HG03460 (cell line): ENCODE results near the gene SRCIN1.

Experiments used
- ATAC-seq: cut with Tn5 transposase; IDR thresholded peaks from one replicate; pipeline ENCODE4 v1.9.1; 2021; ENCODE audit not compliant: unreplicated experiment

SRCIN1 gene

DNA sequence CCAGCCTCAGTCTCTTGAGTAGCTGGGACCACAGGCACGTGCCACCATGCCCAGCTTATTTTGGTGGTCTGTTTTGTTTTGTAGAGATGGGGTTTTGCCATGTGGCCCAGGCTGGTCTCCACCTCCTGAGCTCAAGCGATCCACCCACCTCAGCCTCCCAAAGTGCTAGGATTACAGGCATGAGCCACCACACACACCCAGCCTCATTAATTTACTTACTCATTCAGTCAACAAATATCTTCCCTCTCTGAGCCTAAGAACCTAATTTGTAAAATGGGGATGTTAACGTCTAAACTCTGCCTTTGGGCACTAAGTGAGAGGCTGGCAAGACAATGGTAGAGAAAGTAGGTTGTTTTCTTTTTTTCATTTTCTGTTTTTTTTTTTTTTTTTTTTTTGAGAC lies 22.6 kb downstream of the SRCIN1 start:
- no peak for ATAC-seq

DNA sequence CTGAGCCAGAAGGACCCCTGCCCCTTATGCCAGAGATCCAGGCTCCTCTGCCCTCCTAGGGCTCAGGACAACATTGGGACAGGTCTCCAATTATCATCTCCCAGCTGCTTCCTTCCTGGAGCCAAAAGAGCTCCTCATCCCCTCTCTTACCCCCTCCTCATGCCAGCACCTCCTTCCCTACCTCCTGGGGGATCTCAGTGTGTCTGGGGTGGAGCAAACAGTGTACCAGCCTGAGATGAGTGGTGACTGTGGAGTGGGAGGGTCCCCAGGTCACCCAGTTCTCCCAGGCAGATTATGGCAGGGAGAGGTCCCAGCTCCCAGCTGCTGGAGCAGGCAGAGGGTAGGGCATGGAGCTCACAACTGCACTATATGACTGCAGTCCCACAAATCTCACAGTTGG lies 23.7 kb downstream of the SRCIN1 start:
- no peak for ATAC-seq

DNA sequence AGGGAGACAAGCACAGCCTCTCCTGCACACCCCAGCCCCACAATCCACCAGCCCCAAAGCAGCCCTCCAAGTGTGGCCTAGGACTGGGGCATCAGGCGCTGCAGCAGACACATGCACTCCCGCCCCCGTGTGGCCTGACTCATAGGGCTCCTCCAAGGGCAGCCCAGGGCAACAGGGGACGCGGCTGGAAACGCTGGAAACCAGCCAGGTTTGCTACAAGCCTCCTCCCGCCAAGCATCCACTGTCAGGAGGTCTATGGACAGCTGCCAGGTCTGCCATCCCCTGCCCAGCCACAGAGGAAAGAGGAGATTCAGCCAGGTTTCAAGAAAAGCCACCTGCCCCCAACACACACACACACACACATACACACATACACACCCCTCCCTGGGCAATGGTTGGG lies 25.8 kb downstream of the SRCIN1 start:
- ATAC-seq = no peak

DNA sequence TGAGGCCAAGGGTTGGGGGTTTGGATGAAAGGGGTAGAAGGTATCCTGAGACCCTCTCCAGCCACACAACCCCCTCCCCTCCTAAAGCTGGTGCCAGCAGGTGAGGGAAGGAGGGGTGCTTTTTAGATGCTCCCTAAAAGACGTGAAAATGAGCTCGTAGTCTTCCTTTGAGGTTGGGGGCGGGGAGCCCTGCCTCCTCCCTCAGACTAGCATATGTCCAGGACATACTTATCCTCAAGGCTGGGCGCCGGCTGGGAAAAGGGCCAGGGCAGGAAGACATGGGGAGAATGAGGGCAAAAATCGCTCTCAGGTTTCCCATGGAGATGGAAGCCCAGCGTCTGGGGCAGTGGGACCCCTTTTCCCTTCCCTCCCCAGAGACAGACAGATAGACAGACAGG lies 26.7 kb downstream of the SRCIN1 start:
- ATAC-seq = no peak

DNA sequence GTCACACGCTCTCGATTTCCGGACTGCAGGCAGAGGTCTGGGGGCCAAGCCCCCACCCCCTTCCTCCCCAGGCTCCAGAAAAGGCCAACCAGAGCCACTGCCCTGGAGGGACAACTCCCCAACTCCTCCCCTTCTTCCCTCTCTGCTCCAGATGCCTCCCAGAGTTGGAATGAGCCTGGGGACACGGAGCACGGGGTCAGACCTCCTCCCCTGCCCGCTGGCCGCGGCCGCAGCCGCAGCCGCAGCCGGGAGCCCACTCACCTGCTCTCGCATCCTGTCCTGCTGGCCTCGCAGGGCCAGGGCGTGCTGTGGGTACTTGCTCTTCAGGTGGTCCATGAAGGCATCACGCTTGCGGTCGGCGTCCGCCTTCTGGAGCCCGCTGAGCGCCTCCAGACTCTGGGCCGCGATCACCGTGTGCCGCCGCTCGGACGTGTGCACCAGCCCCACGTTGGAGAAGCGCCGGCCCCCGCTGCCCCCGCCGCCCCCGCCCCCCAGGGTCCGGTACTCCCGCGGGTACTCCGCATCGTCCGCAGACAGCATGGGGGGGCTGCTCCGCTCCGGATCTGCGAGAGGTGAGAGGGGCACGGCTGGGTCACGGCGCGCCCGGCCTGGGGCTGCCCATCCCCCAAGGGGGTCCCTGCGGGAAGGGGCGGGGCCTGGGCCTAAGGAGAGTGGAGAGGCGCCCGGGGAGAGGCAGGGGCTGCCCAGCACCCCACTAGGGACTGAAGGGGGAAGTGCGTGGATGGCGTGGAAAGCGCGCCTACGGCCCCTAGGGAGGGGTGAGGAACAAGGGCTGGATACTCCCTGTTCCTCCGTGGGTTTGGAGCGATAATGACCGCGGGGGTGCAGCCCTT lies 27.3 kb downstream of the SRCIN1 start:
- ATAC-seq = no peak

DNA sequence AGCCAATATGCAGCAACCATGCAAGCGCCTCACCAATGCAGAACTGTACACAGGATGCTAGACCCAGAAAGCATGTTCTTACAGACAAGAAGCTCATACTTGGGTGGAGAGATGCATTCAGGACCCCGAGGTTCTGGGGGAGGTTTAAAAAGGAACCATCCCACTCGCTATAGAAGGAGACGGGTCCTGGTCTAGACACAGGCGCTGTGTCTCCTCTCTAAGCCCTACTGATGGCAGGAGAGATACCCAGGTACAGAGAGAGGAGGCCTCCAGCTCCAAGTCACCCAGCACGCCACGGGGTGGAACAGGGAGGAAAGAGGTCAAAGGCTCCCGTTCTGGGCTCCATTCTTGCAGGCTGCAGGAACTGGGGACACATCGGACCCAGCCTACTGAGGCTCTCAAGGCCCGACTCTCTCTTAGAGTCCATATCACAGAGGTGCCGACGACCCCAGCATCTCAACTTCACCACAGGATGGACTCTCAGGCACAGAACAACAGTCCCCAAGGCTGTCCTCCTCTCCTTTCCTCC lies 28.0 kb downstream of the SRCIN1 start:
- ATAC-seq = no peak

DNA sequence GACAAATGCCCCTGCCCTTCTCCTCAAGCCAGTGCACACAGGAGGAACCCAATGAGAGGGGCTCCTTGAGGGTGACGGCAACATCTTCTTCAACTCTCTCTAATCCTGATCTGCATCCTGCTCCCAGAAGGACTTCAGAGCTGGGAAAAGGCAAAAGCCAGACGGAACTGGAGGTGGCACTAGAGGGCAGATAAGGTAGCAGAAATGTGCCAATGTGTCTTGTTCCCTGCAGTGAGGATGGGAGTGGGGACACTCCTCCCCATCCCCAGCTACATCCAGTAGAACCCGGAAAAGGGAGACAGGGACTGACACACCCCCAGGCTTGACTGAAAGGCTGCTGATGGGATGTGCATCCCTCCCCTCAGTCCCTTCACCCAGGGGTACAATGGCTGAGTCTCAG lies 28.5 kb downstream of the SRCIN1 start:
- no peak for ATAC-seq

DNA sequence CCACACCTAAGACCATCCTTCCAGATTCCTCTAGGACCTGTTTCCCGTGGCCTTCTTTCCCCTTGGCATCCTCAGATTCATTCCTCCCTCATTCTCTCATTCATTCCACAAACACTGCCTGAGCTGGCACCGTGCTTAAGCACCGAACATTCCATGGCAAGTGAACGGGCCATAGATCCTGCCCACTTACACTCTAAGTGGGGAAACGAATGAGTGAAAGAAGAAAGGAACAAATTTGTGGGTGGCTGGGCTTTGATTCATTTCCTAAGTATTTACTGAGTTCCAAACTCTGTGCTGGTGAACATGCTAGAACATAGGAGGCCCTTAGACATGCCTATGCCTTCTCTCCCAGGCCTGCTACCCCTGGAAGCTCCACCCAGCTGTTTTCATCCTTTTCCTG lies 30.0 kb downstream of the SRCIN1 start:
- ATAC-seq = no peak

DNA sequence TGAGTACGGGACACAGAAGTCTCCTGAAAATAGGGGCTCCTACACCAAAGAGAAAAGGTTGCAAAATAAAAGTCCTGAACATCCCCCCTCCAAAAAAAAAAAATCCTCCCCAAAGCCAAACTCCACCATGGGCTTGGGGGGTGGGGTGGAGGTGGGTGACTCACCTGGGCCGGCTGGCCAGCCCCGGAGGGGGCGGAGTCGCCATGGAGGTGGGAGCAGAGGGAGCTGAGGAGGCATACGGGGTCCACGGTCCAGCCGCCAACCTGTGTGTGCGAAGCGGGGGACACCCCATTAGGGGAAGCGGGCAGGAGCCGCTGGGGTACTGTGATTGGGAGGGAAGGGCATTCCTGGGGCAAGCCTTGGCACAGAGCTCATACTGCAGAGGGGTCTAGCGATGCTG lies 31.0 kb downstream of the SRCIN1 start:
- ATAC-seq = no peak

DNA sequence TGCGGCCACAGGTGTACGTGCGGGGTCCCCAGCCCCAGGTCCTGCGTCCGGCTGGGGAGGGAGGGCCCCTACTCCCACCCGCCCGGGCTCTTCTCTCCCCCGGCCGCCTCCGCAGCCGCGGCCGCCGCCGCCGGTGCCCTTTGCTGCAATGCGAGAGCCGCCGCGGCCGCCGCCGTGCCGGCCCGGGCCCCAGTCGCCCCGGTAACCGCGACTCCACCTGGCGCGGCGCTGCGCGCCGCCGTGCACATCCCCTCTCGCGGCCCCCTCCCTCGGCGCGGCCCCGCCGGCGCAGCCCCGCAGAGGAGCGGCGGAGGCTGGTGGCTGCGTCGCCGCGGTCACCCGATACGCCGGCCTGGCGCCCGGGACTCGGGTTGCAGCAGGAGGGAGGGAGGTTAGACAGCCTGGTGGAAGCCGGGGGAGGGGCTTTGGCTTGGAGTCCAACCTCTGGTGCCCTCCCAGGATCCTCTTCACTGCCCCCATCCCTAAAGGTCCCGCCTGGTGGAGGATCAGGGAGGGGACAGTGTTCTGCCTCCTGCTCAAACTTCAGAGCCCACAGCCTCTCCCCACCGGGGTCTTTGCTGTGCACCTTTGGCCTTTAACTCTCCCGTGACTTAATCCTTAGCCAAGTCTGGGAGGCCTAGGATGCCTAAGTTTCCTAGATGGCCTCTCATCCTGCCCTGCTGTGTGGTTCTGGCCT lies 32.9 kb downstream of the SRCIN1 start:
- ATAC-seq = no peak

DNA sequence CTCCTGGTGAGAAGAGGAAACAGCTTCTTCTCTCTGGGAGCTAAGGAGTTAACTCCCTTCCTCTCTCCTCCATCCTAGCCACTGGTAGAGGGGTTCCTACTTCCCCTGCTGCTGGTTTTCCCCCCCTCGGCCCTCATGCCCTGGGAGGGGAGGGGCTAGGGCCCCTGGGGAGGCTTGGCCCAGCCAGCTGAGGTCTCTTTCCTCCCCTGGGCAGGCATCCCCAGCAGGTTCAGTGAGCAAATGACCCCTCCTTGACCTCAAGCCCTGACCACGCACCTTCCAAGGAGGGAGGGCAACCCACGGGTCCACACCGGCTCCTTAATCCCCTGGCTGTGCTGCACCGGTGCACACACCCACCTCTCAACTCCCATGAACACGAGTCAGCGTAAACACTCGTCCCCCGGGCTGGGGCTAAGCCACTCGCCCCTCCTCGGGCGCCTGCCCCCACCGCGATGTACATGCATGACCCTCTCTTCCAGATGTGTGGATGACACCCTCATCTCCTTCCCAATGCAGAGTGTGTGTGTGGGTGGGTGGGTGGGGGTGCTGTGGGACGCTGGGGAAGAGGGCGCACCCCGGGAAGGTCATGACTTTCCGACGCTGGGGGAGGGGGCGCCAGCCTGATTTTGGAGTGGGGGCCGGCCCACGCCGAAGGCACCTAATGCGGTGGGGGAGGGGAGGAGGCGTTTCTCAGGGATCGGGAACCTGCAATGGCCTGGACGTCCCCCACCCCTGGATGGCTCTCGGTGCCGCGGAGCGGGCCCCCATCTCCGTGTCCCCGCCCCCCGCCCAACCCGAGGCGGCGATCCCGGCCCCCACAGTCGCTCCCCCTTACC lies 33.7 kb downstream of the SRCIN1 start:
- ATAC-seq = no peak

DNA sequence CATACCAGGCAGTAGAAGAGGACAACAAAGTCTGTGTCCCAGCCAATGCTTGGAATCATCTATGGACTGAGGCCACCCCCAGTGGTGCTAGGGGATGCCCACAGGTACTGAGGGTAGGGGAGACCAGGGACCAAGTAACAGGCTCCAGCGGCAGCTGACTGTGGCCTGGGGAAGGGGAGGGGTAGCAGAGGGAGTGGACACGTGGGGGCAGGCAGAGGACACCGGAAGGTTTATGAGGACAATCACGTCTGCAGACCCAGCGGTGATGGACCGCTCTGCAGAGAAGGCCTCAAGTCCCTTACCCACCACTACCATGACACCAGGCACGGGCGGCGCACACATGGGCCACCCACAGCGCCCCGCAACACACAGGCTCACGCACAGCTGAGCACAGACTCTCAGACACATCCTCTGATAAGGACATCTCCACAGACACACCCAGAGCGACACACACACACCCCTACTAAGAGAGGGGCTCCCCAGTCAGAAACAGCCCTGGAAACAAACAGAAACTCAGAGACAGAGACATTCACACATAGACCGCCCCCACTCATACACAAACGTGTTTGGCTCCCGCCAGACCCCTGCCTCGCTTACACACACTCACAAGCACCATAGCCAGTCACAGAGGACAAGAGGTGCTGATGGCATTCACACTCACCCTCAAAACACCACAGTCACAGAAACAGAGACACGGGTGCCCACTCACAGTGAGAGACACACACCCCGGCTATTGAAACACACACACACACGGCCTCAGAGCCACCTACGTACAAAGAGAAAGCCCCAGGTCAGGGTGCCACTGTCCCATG lies 35.8 kb downstream of the SRCIN1 start:
- no peak for ATAC-seq

DNA sequence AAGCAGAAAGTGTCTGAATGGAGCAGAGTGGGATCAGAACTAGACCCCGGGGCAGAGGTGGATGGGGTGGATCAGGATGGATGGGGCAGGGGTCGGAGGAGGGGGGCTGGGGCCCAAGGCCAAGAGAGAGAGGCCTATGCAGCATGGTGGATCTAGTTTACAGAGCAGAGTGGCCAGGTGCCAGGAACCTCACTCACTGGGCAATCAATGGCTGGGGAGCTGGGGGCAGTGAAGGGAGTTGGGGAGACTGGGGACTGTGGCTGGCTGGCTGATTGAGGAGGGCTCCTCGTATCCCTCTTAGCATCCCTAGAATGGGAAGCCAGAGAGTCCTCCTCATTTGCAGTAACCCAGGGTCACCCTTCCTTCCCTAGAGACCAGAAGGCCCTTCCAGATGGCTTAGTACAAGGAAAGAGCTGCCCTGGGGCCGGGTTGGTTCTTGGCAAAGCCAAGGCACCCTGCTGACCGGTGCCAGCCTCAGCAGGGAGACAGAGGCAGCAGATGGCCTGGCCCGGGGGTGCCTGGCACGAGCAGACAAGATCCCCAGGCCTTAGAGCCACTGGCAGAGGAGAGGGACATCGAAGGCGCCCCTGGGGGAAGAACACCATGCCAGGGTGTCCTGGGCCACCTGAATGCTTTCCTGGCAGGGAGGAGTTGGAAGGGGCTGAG lies 36.8 kb downstream of the SRCIN1 start:
- ATAC-seq = no peak

DNA sequence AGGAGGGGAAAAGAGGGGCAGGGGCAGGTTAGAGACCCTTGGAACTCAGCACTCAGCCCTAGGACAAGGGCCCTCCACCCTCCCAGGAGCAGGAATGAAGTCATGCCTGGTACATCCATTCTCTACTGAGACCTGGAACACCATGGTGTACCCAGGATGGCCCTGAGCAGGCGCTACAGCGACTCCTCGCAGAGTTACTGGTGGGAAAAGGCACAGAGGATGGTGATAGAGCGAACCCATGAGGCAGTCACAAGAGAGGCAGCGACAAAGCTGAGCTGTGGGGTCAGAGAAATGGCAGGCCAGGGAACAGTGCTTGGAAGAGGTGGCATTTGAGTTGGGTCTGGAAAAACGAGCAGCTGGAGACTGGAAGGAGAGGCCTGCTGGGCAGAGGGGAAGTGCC lies 37.5 kb downstream of the SRCIN1 start:
- ATAC-seq = no peak

DNA sequence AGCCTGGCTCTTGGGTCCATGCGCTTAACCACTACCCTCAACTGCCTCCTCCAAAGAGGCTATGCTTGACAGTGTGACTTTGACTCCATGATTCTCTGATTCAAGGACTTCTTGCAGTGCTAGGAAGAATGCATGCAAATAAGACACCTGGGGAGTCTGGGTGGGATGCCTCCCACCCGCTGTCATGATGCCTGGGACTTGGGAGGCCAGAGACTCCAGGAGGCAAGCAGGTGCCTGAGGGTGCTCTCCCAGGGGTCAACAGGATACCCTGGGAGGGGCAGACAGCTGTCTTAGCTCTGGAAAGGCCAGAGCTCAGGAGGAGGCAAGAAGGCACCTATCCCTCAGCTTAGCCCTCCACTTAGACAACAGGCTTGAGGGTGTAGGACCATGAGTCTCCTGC lies 38.4 kb downstream of the SRCIN1 start:
- no peak for ATAC-seq

DNA sequence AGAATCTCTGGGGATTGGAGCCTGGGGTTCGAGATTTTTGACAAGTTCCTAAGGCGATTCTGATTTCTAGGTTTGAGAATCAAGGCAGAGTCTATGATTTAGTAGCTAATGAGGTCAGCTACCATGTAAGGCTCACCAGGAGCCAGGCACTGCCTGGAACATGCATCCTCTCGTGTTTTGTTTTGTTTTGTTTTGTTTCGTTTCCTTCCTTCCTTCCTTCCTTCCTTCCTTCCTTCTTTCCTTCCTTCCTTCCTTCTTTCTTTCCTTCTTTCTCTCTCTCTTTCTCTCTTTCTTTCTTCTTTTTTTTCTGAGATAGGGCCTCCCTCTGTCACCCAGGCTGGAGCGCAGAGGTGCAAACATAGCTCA lies 39.1 kb downstream of the SRCIN1 start:
- no peak for ATAC-seq

DNA sequence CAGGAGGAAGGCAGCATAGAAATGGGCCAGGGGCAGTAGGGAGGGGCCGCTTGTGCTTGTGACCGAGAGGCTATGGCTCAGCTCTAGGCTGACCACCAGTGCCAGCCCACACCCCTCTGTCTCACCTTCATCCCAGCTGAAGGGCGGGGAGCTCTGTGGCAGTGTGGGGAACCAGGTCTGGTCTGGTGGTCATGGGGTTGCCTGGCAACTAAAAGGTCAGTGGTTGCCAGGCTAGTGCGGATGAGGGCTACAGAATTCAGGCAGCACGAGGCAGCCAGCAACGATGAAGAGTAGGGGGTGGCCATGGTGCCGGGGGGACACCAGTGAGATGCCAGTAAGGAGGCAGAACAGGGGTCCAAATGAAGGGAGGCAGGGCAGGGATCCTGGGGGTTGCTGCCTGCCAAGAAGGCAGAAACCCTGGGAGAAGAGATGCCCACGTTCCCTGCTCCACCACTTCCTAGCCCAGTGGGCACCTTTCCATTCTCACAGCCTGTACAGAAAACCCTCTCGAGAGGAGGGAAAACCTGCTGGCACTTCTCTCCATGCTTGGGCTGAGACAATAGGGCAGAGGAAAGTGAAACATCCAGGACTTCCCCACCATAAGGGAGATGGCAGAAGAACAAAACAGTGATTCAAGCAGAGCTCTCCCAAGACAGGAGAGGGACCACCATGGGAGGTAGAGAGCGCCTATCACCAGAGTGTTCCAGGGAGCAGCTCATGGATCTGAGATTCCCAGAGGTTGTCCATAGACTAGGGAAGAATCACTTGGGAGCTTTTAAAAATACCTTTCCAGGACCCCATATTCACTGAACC lies 39.7 kb downstream of the SRCIN1 start:
- ATAC-seq = no peak

DNA sequence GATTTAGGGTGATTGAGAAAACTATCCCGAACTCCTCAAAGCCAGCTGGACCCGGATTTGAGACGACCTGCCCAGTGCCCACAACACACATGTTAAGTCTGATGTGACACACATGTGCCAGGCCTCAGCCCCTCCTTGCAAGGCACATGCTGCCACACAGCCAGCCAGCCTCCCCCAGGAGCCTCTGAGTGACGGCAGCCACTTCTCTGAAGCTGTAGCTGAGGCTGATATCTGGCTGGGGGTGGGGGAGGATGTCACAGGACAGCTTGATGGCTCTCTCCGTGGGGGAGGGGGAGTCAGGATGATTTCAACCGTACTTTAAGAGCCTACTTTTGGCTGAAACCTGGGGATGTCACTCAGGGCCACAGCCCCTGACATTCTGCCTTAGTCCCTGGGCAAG lies 40.9 kb downstream of the SRCIN1 start:
- ATAC-seq = no peak

DNA sequence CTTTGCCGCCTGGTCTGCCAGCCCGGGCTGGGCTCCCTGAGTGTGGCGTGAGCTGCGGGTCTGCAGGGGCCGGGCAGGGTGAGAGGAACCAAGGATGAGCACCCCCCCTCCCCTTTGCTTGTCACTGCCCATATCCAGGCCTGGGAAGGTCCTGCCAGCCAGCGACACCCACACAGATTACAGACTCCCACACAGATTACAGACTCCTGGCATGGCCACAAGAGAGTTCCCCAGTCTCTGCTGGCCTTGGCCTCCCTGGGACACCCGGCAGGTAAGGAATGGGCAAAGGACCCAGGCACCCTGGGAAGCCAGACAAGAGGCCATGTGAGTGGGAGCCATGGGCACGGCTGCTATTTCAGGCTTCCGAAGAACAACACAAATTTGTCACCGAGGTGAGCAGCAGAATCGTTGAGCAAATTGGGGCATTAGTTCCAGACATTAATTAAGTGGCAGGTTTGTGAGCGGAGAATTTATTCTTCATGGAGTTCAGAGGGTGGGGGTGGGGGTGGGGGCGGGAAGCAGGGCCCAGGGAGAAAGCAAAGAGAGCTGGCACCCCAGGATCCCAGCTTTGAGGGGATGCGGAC lies 41.4 kb downstream of the SRCIN1 start:
- ATAC-seq = no peak
